SK-N-SH (cell line): ENCODE results near the gene ETV1. TPM values are rescaled to one million over a fixed set of nuclear protein-coding genes. Genes with fewer than 3 reads are reported as not detected.

Experiments used
- CTCF ChIA-PET: fragments of 300-600, 350-600 bp; formaldehyde crosslinking; extraction: SDS; loops from one replicate; lab custom pipeline; 2021; lab: Yijun Ruan, JAX
- POLR2A ChIA-PET: fragments of 350-600 bp; sonication (Branson Sonifier 250); formaldehyde crosslinking; extraction: SDS; loops from one replicate; lab custom pipeline; 2020; ENCODE audit warnings: antibody characterized with exemption, inconsistent platforms; lab: Yijun Ruan, JAX
- DNase-seq: peaks from one replicate; pipeline ENCODE4 v3.0.0; 2012
- H2AFZ ChIP-seq: fragments of 200-600 bp; sonication (generic); 2 replicates; pipeline ENCODE4 v1.8.1; 2016; ENCODE audit warnings: antibody characterized with exemption, mild to moderate bottlenecking, low read depth
- H3F3A ChIP-seq: fragments of 200-600 bp; sonication (generic); replicated peaks from 2 replicates; pipeline ENCODE3; 2016; ENCODE audit warnings: antibody characterized with exemption, mild to moderate bottlenecking; ENCODE audit not compliant: insufficient read depth
- H3K27ac ChIP-seq, 2 experiments: fragments of 200-500 bp in 1 of 2; fragments of 200-600 bp in 1 of 2; sonication (Bioruptor generic) in 1 of 2; sonication (generic), shearing (Covaris generic) in 1 of 2; 2 replicates each; pipeline versions ENCODE4 v1.5.1 to v1.6.1; 2014 to 2016; ENCODE audit warnings: low read depth in 2 of 2, inconsistent platforms in 1 of 2, low read length in 1 of 2, mild to moderate bottlenecking in 1 of 2, mixed read lengths in 1 of 2
- H3K27me3 ChIP-seq: fragments of 200-600 bp; sonication (generic), shearing (Covaris generic); 2 replicates; pipeline ENCODE4 v1.6.1; 2016; ENCODE audit warnings: mixed run types; ENCODE audit not compliant: insufficient read depth
- H3K36me3 ChIP-seq, 2 experiments: fragments of 200-500 bp in 1 of 2; fragments of 200-600 bp in 1 of 2; sonication (Bioruptor generic) in 1 of 2; sonication (generic) in 1 of 2; replicated peaks in 1 of 2; 2 replicates each; pipeline versions ENCODE3 to v1.5.1; 2014 to 2016; ENCODE audit warnings: low read length in 1 of 2, mild to moderate bottlenecking in 1 of 2; ENCODE audit not compliant: insufficient read depth in 2 of 2, control insufficient read depth in 1 of 2
- H3K4me1 ChIP-seq, 2 experiments: fragments of 200-500 bp in 1 of 2; fragments of 200-600 bp in 1 of 2; sonication (Bioruptor generic) in 1 of 2; sonication (generic), shearing (Covaris generic) in 1 of 2; 2 replicates each; pipeline versions ENCODE4 v1.5.1 to v1.6.1; 2014 to 2016; ENCODE audit warnings: low read depth in 1 of 2, low read length in 1 of 2, mixed run types in 1 of 2; ENCODE audit not compliant: insufficient read depth in 2 of 2, control insufficient read depth in 1 of 2
- H3K4me2 ChIP-seq: fragments of 200-600 bp; sonication (generic), shearing (Covaris generic); 2 replicates; pipeline ENCODE4 v1.6.1; 2017; ENCODE audit warnings: mixed run types
- H3K4me3 ChIP-seq, 2 experiments: fragments of 200-500 bp in 1 of 2; fragments of 200-600 bp in 1 of 2; sonication (Bioruptor generic) in 1 of 2; sonication (generic), shearing (Covaris generic) in 1 of 2; 2 replicates each; pipeline versions ENCODE4 v1.5.1 to v1.8.1; 2014 to 2016; ENCODE audit warnings: low read depth in 2 of 2, inconsistent platforms in 1 of 2, low read length in 1 of 2, mild to moderate bottlenecking in 1 of 2, mixed read lengths in 1 of 2, moderate library complexity in 1 of 2
- H3K79me2 ChIP-seq: fragments of 200-600 bp; sonication (generic); 2 replicates; pipeline ENCODE4 v1.8.1; 2017; ENCODE audit warnings: mild to moderate bottlenecking; ENCODE audit not compliant: insufficient read depth
- H3K9ac ChIP-seq: fragments of 200-600 bp; sonication (generic); 2 replicates; pipeline ENCODE4 v1.6.1; 2017; ENCODE audit warnings: mixed run types
- H3K9me2 ChIP-seq: fragments of 200-600 bp; sonication (generic); 2 replicates; pipeline ENCODE4 v1.6.1; 2017; ENCODE audit warnings: mixed run types
- H3K9me3 ChIP-seq: fragments of 200-600 bp; sonication (generic); 2 replicates; pipeline ENCODE4 v1.6.1; 2017; ENCODE audit warnings: mixed run types, mild to moderate bottlenecking, moderate library complexity
- H4K20me1 ChIP-seq: fragments of 200-600 bp; sonication (generic); 2 replicates; pipeline ENCODE4 v1.6.1; 2017; ENCODE audit warnings: mild to moderate bottlenecking, mixed run types; ENCODE audit not compliant: insufficient read depth
- EZH2phosphoT487 ChIP-seq: fragments of 200-600 bp; sonication (generic); IDR thresholded peaks from 2 replicates; pipeline ENCODE4 v1.6.1; 2017; ENCODE audit warnings: low read depth, mixed run types, mild to moderate bottlenecking, antibody characterized with exemption, moderate library complexity, borderline replicate concordance
- IRF3 ChIP-seq: fragments of 150-350 bp; IDR thresholded peaks from 2 replicates; pipeline ENCODE4 v1.6.1; 2016; ENCODE audit warnings: mild to moderate bottlenecking, low read depth, low read length
- JUND ChIP-seq: IDR thresholded peaks from 2 replicates; pipeline ENCODE4 v1.4.0; 2012
- MXI1 ChIP-seq: IDR thresholded peaks from 2 replicates; pipeline ENCODE4 v1.6.1; 2012; ENCODE audit warnings: mild to moderate bottlenecking, low read depth, low read length, improper control_type of control experiment
- RAD21 ChIP-seq: IDR thresholded peaks from 2 replicates; pipeline ENCODE4 v1.6.1; 2012; ENCODE audit warnings: mild to moderate bottlenecking, low read length
- REST ChIP-seq: IDR thresholded peaks from 2 replicates; pipeline ENCODE4 v1.6.1; 2012; ENCODE audit warnings: mild to moderate bottlenecking, low read depth, low read length, moderate library complexity
- RFX5 ChIP-seq: IDR thresholded peaks from 2 replicates; pipeline ENCODE4 v1.6.1; 2012; ENCODE audit warnings: mild to moderate bottlenecking, improper control_type of control experiment, low read length
- SMC3 ChIP-seq: IDR thresholded peaks from 2 replicates; pipeline ENCODE4 v1.6.1; 2012; ENCODE audit warnings: low read depth, low read length, improper control_type of control experiment
- TAF1 ChIP-seq: IDR thresholded peaks from 2 replicates; pipeline ENCODE4 v1.6.1; 2012; ENCODE audit warnings: low read depth, mild to moderate bottlenecking, low read length, moderate library complexity, borderline replicate concordance
- USF1 ChIP-seq: IDR thresholded peaks from 2 replicates; pipeline ENCODE4 v1.4.0; 2012; ENCODE audit warnings: low read depth, borderline replicate concordance
- WGBS: methylation state at CpG from one replicate; pipeline ENCODE4 v1.1.6; 2017; ENCODE audit warnings: low lambda C conversion rate; 5-methylcytosine and 5-hydroxymethylcytosine counted together
- polyA plus RNA-seq, 3 experiments: library from polyadenylated mRNA; depleted of rRNA; stranded (reverse); fragments of >200 nt; gene quantifications; 2 replicates each; pipeline ENCODE4 v1.2.3, GENCODE V29; 2012
- TF ChIP-seq, protein P1 (sequence below): IDR thresholded peaks from 2 replicates; pipeline ENCODE4 v1.4.0; 2012; ENCODE audit warnings: low read depth
- TF ChIP-seq, protein P2 (sequence below): IDR thresholded peaks from 2 replicates; pipeline ENCODE4 v1.4.0; 2012; ENCODE audit warnings: low read depth, borderline replicate concordance

ETV1 gene
- polyA plus RNA-seq, 1 of the 3 experiments (the other 2 are of a cell fraction): 24.9 TPM

GRCh38 chr7:13901577-13901976 is 87.9 kb downstream of the ETV1 start:
- TF ChIP-seq REST: no peak
- TF ChIP-seq MXI1: no peak
- no peak for TF ChIP-seq TAF1
- TF ChIP-seq SMC3: no peak
- TF ChIP-seq EZH2phosphoT487: no peak
- TF ChIP-seq, protein P1, sequence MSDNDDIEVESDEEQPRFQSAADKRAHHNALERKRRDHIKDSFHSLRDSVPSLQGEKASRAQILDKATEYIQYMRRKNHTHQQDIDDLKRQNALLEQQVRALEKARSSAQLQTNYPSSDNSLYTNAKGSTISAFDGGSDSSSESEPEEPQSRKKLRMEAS: no peak
- TF ChIP-seq IRF3: no peak
- TF ChIP-seq, protein P2, sequence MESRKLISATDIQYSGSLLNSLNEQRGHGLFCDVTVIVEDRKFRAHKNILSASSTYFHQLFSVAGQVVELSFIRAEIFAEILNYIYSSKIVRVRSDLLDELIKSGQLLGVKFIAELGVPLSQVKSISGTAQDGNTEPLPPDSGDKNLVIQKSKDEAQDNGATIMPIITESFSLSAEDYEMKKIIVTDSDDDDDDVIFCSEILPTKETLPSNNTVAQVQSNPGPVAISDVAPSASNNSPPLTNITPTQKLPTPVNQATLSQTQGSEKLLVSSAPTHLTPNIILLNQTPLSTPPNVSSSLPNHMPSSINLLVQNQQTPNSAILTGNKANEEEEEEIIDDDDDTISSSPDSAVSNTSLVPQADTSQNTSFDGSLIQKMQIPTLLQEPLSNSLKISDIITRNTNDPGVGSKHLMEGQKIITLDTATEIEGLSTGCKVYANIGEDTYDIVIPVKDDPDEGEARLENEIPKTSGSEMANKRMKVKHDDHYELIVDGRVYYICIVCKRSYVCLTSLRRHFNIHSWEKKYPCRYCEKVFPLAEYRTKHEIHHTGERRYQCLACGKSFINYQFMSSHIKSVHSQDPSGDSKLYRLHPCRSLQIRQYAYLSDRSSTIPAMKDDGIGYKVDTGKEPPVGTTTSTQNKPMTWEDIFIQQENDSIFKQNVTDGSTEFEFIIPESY: no peak
- no peak for TF ChIP-seq USF1
- TF ChIP-seq RFX5: no peak
- no peak for TF ChIP-seq RAD21
- no peak for TF ChIP-seq JUND
- H3K79me2 ChIP-seq: no peaks in the 10 kb centered on the region
- H3K27me3 ChIP-seq: no peaks in the 10 kb centered on the region
- no peak overlapping the region for H2AFZ ChIP-seq
- H3K9me2 ChIP-seq: no peaks in the 10 kb centered on the region
- H3K36me3 ChIP-seq: peaks cover 0 to 10% of the 10 kb centered on the region in 2 experiments
- 91% methylated on average over 3 of the region's 3 CpGs for WGBS
- POLR2A ChIA-PET: no interaction called here
- no peaks in the 10 kb centered on the region for H3K9me3 ChIP-seq
- CTCF ChIA-PET: interaction anchor here (0.9 kb wide), 1 partner anchor 11 kb away, joined by 3 read pairs; no protein-coding TSS in a partner anchor
- H3K4me1 ChIP-seq: peaks cover 4 to 7% of the 10 kb centered on the region in 2 experiments; a peak in 3 of 4 replicates
- no peaks in the 10 kb centered on the region for H4K20me1 ChIP-seq
- H3K9ac ChIP-seq: no peak overlapping the region
- no peak overlapping the region for H3K4me2 ChIP-seq
- H3K27ac ChIP-seq: no peak overlapping the region
- peaks cover 4% of the 10 kb centered on the region for H3F3A ChIP-seq
- no peak for DNase-seq
- no peak overlapping the region for H3K4me3 ChIP-seq
